ENCODE results near the gene HABP4.

Gene HABP4

DNA sequence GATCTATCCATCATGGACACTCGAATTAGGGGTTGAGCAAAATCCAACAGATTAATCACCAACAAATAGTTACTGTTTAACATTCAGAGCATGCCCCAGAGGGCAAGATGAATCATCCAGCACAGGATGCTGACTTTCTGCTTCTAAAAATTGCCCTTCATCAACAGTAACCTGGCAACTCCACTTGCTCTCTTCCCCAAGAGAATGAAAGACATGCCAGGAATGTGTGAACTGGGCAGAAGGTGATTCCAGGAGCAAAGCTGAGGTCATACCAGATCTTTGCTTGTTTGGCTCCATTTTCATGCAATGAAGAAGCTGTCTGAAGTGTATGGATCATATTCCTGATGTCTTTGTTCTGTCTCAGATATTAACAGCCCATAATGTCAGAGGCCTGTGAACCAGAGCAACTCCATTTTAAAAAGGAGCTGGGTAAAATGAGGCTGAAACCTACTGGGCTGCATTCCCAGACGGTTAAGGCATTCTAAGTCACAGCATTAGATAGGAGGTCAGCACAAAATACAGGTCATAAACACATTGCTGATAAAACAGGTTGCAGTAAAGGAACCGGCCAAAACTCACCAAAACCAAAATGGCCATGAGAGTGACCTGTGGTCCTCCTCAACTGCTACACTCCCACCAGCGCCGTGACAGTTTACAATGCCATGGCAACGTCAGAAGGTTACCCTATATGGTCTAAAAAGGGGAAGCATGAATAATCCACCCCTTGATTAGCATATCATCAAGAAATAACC is 29.3 kb upstream of the HABP4 start:
- peak overlapping the region; percentile 92 for H3K27ac Mint-ChIP-seq
- peak in 1 of 2 donors; percentile 24 for DNase-seq (ENCODE audit: low spot score in 2 of 2)

DNA sequence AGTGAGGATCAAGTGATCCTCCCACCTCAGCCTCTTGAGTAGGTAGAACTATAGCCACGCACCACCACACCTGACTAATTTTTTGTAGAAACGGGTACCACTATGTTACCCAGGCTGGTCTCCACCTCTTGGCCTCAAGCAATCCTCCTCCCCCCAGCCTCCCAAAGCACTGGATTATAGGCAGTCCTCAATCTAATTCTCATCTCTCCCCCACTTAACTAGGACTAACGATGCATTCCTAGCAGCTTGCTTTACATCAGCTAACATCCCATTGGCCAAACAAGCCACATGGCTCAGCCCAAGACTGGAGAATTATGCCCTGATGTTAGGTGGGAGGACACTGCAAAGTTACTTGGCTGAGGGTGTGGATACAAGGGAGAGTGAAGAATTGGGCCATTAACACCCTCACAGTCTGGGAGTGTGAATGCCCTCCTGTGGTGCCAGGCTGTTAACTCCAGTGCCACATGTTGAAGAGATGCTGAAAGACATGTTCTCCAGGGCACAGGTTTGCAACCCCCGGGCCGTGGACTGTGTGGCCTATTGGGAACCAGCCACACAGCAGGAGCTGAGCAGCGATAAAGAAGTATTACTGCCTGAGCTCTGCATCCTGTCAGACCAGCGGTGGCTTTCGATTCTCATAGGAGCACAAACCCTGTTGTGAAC is 26.5 kb upstream of the HABP4 start:
- Mint-ChIP-seq H3K4me3 (no peak overlapping the region), H3K9me3 (no peaks in the 10 kb centered on the region), H3K27ac (no peak overlapping the region), H3K36me3 (no peaks in the 10 kb centered on the region), H3K27me3 (no peaks in the 10 kb centered on the region), H3K4me1 (peaks cover 11% of the 10 kb centered on the region)
- ATAC-seq (ENCODE audit: low read depth): no peak
- DNase-seq (ENCODE audit: low spot score in 2 of 2): no peak

More for the DNA sequence above, 29.3 kb upstream of the HABP4 start:
- H3K4me1 Mint-ChIP-seq: peaks cover 17% of the 10 kb centered on the region
- H3K36me3 Mint-ChIP-seq: no peaks in the 10 kb centered on the region
- H3K4me3 Mint-ChIP-seq: no peak overlapping the region
- H3K9me3 Mint-ChIP-seq: no peaks in the 10 kb centered on the region
- H3K27me3 Mint-ChIP-seq: no peaks in the 10 kb centered on the region
- ATAC-seq (ENCODE audit: low read depth): no peak

DNA sequence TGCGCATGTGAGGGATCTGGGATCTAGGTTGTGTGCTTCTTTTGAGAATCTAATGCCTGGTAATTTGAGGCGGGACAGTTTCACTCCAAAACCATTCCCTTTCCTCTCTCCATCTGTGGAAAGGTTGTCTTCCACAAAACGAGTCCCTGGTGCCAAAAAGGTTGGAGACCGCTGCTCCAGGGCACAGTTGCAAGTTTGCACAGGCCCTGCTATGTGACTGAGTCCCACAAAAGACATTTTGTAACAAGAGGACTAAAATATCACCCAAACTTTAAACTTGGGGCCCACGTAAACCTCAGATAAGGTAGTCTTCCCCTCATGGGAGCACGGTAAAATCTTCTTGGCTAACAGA is 26.0 kb upstream of the HABP4 start:
- Mint-ChIP-seq H3K9me3 (no peaks in the 10 kb centered on the region), H3K4me3 (no peak overlapping the region), H3K27ac (no peak overlapping the region), H3K4me1 (peaks cover 11% of the 10 kb centered on the region), H3K27me3 (no peaks in the 10 kb centered on the region), H3K36me3 (no peaks in the 10 kb centered on the region)
- ATAC-seq (ENCODE audit: low read depth) (no peak), DNase-seq (ENCODE audit: low spot score in 2 of 2) (no peak)

DNA sequence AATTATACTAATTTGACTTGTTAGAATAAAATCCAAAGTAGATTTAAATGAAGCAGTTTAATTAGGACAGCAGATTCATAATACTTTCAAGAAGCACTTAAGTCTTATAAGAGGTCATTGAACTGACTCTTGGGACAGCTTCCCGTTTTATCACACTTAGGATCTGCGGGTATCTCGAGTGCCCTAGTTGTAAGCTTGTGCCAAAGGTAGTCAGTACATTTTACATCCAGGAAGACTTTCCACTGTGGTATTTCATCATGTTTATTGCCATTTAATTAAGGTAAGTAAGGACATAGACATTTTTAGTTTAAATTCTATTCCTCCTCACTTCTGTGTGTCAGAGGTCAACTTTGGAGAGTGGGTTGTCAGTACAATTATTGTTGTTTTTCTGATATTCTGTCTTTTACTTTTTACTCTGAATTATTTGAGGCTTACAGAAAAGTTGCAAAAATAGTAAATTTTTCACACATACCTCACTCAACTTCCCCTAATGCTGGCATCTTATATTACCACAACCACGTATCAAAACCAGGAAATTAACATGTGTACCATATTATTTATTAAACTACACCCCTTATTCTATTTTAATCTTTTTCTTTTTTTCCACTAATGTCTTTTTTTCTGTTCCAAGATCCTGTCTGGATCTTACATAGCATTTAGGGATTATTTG is 24.3 kb upstream of the HABP4 start:
- ATAC-seq (ENCODE audit: low read depth) (no peak), DNase-seq (ENCODE audit: low spot score in 2 of 2) (no peak)
- Mint-ChIP-seq H3K27me3 (no peaks in the 10 kb centered on the region), H3K4me1 (peaks cover 2% of the 10 kb centered on the region), H3K9me3 (no peaks in the 10 kb centered on the region), H3K27ac (no peak overlapping the region), H3K4me3 (no peak overlapping the region), H3K36me3 (no peaks in the 10 kb centered on the region)

DNA sequence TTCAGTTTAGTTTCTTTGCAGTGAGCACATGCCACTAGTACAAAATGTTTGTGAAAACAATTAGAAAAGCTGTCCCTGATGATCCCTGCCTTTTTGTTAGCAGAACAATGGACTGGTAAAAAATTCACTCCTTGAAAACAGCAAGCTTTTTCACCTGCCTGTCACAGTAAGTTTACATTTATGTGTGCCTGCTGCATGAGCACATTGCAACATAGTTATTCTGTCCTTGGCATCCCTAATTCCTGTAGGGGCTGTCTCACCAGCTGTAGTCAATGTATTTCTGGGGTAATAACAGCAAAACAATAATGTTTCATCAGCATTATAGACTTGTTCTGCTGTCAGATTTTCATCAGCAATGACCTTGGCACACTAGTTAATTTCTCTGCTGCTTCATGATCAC is 20.2 kb upstream of the HABP4 start:
- DNase-seq (ENCODE audit: low spot score in 2 of 2) (no peak), ATAC-seq (ENCODE audit: low read depth) (no peak)
- no peaks in the 10 kb centered on the region for H3K4me1 Mint-ChIP-seq
- no peaks in the 10 kb centered on the region for H3K9me3 Mint-ChIP-seq
- no peaks in the 10 kb centered on the region for H3K27me3 Mint-ChIP-seq
- no peaks in the 10 kb centered on the region for H3K36me3 Mint-ChIP-seq
- H3K4me3 Mint-ChIP-seq: no peak overlapping the region
- no peak overlapping the region for H3K27ac Mint-ChIP-seq

DNA sequence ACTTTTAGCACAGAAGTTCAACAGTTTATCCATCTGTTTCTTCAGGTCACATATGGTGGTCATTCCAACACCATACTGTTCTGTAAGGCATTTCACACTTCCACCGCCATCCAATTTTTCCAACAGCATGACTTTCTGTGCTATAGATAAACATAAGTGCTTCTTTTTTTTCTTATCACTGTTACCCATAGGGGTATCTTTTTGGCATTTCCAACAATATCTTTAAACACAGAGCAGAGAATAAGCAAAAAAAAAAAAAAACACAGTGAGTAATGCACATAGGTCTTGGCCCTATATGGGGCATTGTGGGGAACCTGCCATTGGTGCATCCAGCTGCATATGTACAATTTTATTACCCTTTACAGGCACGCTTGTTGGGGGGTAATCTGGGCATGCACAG is 19.6 kb upstream of the HABP4 start:
- no peaks in the 10 kb centered on the region for H3K27me3 Mint-ChIP-seq
- ATAC-seq (ENCODE audit: low read depth) (no peak), DNase-seq (ENCODE audit: low spot score in 2 of 2) (no peak)
- H3K36me3 Mint-ChIP-seq: no peaks in the 10 kb centered on the region
- H3K9me3 Mint-ChIP-seq: no peaks in the 10 kb centered on the region
- H3K27ac Mint-ChIP-seq: no peak overlapping the region
- H3K4me3 Mint-ChIP-seq: no peak overlapping the region
- no peaks in the 10 kb centered on the region for H3K4me1 Mint-ChIP-seq

DNA sequence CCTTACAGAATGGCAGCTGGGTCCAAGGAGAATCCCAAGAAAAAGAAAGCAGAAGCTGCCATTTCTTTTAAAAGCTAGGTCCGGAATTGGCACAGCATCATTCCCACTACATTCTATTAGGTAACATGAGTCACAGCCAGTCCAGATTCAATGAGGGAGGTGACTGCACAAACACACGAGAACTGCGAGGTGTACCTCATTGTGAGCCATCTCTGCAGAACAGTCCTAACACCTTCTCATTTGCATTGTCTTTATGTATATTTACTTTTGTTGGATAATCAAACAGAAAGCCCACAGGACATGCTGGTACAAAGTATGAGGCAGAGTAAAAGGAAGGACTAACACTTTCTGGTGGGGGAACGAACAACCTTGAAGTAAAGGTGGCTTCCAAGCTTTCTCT is 14.6 kb upstream of the HABP4 start:
- H3K9me3 Mint-ChIP-seq: no peaks in the 10 kb centered on the region
- H3K4me1 Mint-ChIP-seq: no peaks in the 10 kb centered on the region
- no peaks in the 10 kb centered on the region for H3K27me3 Mint-ChIP-seq
- H3K4me3 Mint-ChIP-seq: no peak overlapping the region
- no peak for DNase-seq (ENCODE audit: low spot score in 2 of 2)
- H3K27ac Mint-ChIP-seq: no peak overlapping the region
- no peak for ATAC-seq (ENCODE audit: low read depth)
- no peaks in the 10 kb centered on the region for H3K36me3 Mint-ChIP-seq

DNA sequence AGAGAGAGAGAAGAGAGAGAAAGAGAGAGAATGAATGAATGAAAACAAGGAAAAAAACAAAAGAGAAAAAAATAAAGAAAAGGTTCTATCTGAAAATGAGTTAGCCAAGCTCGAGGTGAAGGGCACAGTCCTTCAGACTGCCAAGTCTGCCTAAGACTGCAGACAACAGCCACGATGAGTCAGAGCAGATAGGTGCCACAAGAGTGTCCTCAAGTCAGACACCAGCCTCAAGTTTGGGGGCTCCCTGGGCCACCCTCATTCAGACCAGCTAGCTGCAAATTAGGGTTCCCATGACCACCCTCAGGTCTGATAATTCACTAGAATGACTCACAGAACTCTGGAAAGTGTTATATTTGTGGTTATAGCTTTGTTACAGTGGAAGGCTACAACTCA is 13.9 kb upstream of the HABP4 start:
- no peak for ATAC-seq (ENCODE audit: low read depth)
- Mint-ChIP-seq H3K4me1 (no peaks in the 10 kb centered on the region), H3K9me3 (no peaks in the 10 kb centered on the region)

DNA sequence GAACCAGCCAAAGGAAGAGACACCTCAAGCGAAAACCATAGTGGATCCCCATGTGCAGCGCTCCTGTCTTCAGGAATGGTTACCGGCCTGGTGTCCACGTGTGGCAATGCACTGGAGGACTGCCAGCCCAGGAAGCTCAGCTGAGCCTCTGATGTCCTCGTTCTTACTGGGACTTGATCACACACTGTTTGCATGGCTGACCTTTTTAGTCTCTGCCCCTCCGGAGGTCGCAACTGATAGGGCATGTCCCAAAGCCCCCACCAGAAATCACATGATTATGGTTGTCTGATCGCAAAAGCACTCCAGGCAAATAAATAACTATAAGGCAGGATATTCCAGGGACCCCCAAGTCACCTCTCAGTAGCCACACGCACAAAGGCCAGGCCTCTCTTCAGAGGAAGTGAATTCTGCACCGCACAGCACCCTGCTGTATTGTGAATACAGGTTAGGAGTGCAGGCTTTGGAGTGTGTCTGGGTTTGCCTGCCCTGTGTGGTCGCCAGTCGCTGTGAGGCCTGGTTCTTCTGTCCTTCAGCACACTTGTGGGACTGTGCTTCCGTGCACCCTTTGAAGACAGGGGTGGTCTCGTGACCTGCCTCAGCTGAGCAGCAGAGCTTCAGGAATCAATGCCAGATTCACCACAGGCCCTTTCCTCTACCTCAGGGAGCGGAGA is 13.4 kb upstream of the HABP4 start:
- DNase-seq (ENCODE audit: low spot score in 2 of 2) (no peak), ATAC-seq (ENCODE audit: low read depth) (no peak)
- Mint-ChIP-seq H3K4me3 (no peak overlapping the region), H3K27ac (no peak overlapping the region), H3K36me3 (no peaks in the 10 kb centered on the region), H3K4me1 (no peaks in the 10 kb centered on the region), H3K27me3 (no peaks in the 10 kb centered on the region), H3K9me3 (no peaks in the 10 kb centered on the region)

More for the DNA sequence above, 13.9 kb upstream of the HABP4 start:
- Mint-ChIP-seq H3K27ac (no peak overlapping the region), H3K36me3 (no peaks in the 10 kb centered on the region), H3K4me3 (no peak overlapping the region), H3K27me3 (no peaks in the 10 kb centered on the region)
- no peak for DNase-seq (ENCODE audit: low spot score in 2 of 2)

DNA sequence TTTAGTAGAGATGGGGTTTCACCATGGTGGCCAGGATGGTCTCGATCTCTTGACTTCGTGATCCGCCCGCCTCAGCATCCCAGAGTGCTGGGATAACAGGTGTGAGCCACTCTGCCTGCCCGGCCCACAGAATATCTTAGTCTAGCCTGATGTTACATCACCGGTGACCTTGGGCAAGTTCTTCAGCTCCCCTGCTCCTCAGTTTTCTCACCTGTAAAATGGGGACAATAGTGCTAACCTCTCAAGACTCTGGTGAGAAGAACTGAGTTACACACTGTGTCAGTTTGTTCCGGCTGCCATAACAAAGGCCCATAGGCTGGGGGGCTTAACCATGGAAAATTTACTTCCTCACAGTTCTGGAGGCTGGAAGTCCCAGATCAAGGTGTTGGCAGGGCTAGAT is 12.5 kb upstream of the HABP4 start:
- Mint-ChIP-seq H3K27ac (no peak overlapping the region), H3K27me3 (no peaks in the 10 kb centered on the region), H3K4me1 (no peaks in the 10 kb centered on the region), H3K9me3 (no peaks in the 10 kb centered on the region), H3K36me3 (no peaks in the 10 kb centered on the region), H3K4me3 (no peak overlapping the region)
- no peak for DNase-seq (ENCODE audit: low spot score in 2 of 2)
- ATAC-seq (ENCODE audit: low read depth): no peak

DNA sequence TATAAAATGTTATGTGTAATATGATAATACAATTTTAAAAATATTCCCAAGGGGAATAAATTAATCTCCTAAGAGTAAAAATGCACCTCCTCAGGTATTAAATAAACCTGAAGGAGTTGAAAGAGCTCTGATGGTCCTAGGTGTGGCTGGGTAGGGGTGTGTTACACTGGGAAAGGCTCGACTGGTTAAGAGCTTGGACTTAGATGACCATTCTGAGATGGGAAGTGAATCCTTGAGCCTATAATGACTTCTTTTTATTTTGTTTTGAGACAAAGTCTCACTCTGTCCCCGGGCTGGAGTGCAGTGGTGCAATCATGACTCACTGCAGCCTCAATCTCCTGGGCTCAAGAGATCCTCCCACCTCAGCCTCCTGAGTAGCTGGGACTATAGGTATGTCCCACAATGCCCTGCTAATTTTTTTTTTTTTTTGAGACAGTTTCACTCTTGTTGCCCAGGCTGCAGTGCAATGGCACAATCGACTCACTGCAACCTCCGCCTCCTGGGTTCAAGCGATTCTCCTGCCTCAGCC is 9.2 kb upstream of the HABP4 start:
- Mint-ChIP-seq H3K9me3 (no peaks in the 10 kb centered on the region), H3K4me1 (no peaks in the 10 kb centered on the region), H3K36me3 (no peaks in the 10 kb centered on the region), H3K27me3 (no peaks in the 10 kb centered on the region), H3K4me3 (no peak overlapping the region), H3K27ac (no peak overlapping the region)
- ATAC-seq (ENCODE audit: low read depth) (no peak), DNase-seq (ENCODE audit: low spot score in 2 of 2) (no peak)

DNA sequence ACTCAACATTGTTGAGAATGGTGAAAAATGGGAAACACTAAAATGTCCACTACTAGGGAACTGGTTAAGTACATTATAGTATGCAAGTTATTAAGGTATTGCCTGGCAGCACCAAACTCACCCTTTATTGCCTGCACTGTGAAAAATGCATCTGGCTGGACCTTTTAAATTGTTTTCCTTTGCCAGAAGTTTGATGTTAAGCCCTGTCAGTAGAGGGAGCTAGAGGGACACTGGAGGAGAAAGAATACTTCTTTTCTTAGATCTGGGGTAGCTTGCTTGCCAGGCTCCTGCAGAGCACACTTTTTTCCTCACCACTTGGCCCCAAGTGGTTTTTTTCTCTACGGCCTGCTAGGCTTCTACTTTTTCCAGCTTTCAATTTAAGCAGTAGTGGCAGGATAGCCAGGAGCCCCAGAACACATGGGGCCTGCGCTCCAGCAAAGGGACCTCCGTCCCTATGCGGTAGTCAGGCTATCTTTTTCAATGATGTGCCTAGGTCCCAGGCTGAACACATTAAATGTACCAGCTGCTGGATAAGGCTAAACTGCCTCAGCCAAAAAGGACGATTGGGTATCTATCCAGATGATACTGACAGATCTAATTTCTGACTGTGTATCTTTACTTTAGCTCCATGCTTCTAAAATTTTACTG is 8.0 kb upstream of the HABP4 start:
- no peaks in the 10 kb centered on the region for H3K9me3 Mint-ChIP-seq
- no peak overlapping the region for H3K4me3 Mint-ChIP-seq
- H3K27ac Mint-ChIP-seq: no peak overlapping the region

DNA sequence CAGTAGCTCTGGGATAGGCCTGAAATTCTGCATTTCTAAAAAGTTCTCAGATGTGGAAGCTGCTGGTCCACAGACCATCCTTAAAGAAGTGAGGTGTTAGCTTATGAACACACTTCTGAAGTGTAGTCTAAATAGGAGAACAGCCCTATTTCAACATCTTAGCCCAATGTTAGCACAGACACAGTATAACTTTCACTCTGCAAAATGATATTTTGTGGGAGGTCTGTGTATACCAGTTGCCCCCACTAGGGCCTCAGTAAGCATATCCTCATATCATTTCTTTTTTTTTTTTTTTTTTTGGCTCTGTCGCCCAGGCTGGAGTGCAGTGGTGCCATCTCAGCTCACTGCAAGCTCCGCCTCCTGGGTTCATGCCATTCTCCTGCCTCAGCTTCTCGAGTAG is 7.5 kb upstream of the HABP4 start:
- no peaks in the 10 kb centered on the region for H3K9me3 Mint-ChIP-seq
- ATAC-seq (ENCODE audit: low read depth): peak; percentile 72
- no peaks in the 10 kb centered on the region for H3K27me3 Mint-ChIP-seq
- DNase-seq (ENCODE audit: low spot score in 2 of 2): no peak
- H3K27ac Mint-ChIP-seq: no peak overlapping the region
- no peaks in the 10 kb centered on the region for H3K4me1 Mint-ChIP-seq
- no peaks in the 10 kb centered on the region for H3K36me3 Mint-ChIP-seq
- no peak overlapping the region for H3K4me3 Mint-ChIP-seq

More for the DNA sequence above, 8.0 kb upstream of the HABP4 start:
- no peaks in the 10 kb centered on the region for H3K36me3 Mint-ChIP-seq
- DNase-seq (ENCODE audit: low spot score in 2 of 2): peak in 1 of 2 donors; percentile 12
- no peak for ATAC-seq (ENCODE audit: low read depth)
- H3K27me3 Mint-ChIP-seq: no peaks in the 10 kb centered on the region
- H3K4me1 Mint-ChIP-seq: no peaks in the 10 kb centered on the region

DNA sequence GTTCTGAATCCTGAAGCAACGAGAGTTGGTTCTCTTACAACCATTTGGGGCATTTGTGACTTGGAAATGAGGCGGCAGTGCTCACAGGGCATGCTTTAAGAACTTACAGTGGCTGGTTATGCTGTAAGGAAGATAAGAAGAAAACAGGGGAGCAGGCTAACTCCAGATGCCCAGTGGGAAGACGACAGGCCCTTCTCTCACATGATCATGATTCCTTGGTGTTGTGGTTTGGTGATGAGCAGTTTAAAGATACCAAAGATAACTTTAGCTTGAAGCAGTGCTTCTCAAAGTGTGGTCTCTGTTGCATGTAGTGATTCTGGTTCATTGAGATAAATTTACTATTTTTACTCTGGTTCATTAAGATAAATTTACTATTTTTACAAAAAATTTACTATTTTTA is 2.6 kb upstream of the HABP4 start:
- Mint-ChIP-seq H3K27me3 (no peaks in the 10 kb centered on the region), H3K27ac (no peak overlapping the region), H3K9me3 (no peaks in the 10 kb centered on the region), H3K36me3 (no peaks in the 10 kb centered on the region), H3K4me3 (no peak overlapping the region), H3K4me1 (peaks cover 8% of the 10 kb centered on the region)
- no peak for ATAC-seq (ENCODE audit: low read depth)
- no peak for DNase-seq (ENCODE audit: low spot score in 2 of 2)

All from memory B cell (primary cell).